Activated T-cell treated with anti-CD3 and anti-CD28 coated beads, Interleukin-2, amount 50 U/mL, for 1 hour (primary cell): ENCODE measurements around the gene URM1.

Source experiments
- DNase-seq: peaks from one replicate; pipeline ENCODE4 v3.0.0-alpha.2; 2020

Gene URM1

GRCh38 chr9:128388150-128388549 is 17.0 kb downstream of the URM1 start:
- no peak for DNase-seq

- no peak for DNase-seq
These were observed 18.4 kb downstream of the URM1 start for GRCh38 chr9:128389395-128390149.

- DNase-seq, result no peak
These were observed 19.1 kb downstream of the URM1 start for GRCh38 chr9:128390150-128390812.

- DNase-seq, result no peak
These were observed 19.9 kb downstream of the URM1 start for GRCh38 chr9:128390813-128391711.

- DNase-seq, result no peak
These were observed 20.8 kb downstream of the URM1 start for GRCh38 chr9:128391956-128392301.

- no peak for DNase-seq
These were observed 21.3 kb downstream of the URM1 start for GRCh38 chr9:128392302-128393144.

- no peak for DNase-seq
These were observed 22.1 kb downstream of the URM1 start for GRCh38 chr9:128393145-128393775.

GRCh38 chr9:128393970-128394369 is 22.8 kb downstream of the URM1 start:
- no peak for DNase-seq

- no peak for DNase-seq
These were observed 23.4 kb downstream of the URM1 start for GRCh38 chr9:128394379-128395168.

GRCh38 chr9:128396970-128397613 is 25.9 kb downstream of the URM1 start:
- DNase-seq, result no peak

- no peak for DNase-seq
These were observed 26.7 kb downstream of the URM1 start for GRCh38 chr9:128397831-128398230.

GRCh38 chr9:128399861-128400260 is 28.7 kb downstream of the URM1 start:
- DNase-seq, result no peak

GRCh38 chr9:128404560-128404959 is 33.4 kb downstream of the URM1 start:
- no peak for DNase-seq

- DNase-seq, result no peak
These were observed 34.1 kb downstream of the URM1 start for GRCh38 chr9:128405077-128405779.

- DNase-seq, result no peak
These were observed 34.6 kb downstream of the URM1 start for GRCh38 chr9:128405780-128406171.

GRCh38 chr9:128406848-128407391 is 35.7 kb downstream of the URM1 start:
- no peak for DNase-seq

- no peak for DNase-seq
These were observed 37.8 kb downstream of the URM1 start for GRCh38 chr9:128408963-128409431.

- DNase-seq, result no peak
These were observed 38.3 kb downstream of the URM1 start for GRCh38 chr9:128409450-128409849.

- no peak for DNase-seq
These were observed 38.8 kb downstream of the URM1 start for GRCh38 chr9:128409978-128410377.
